ENCODE measurements around the gene TLE2. TPM values are rescaled to one million over a fixed set of nuclear protein-coding genes. Genes with fewer than 3 reads are reported as not detected.

Gene TLE2
- total and polyA plus RNA-seq, 2 donors (not counting 3 experiments of a cell fraction or from before 2014, with no cell fraction given): 32.0 to 38.8 TPM

DNA sequence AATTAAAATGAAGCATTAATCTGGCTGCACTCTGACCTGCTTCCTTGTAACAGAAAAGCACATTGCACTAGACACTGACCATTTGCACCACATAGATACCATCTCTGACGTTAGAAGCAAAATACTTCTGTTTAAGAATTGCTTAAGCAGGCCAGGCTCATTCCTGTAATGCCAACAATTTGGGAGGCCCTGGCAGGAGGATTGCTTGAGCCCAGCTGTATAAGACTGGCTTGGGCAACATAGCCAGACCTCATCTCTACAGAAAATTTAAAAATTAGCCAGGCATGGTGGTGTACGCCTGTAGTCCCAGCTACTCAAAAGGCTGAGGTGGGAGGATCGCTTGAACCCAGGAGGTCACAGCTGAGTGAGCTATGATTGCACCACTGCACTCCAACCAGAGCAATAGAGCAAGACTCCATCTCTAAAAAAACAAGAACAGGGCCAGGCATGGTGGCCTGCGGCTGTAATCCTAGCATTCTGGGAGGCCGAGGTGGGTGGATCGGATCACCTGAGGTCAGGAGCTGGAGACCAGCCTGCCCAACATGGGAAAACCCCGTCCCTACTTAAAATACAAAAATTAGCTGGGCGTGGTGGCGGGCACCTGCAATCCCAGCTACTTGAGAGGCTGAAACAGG lies 58.8 kb downstream of the TLE2 start:
- Histone ChIP-seq H2AFZ (ENCODE audit: low read depth, low read length) (no peak overlapping the region), H3K9me1 (replicated peaks; ENCODE audit: control insufficient read depth, extremely low read depth, insufficient read depth, low read length) (no peaks in the 10 kb centered on the region), H3K4me1 (ENCODE audit: control insufficient read depth, extremely low read depth, insufficient read depth, low read length) (peaks cover 27% of the 10 kb centered on the region), H3K9ac (replicated peaks; ENCODE audit: extremely low read depth, insufficient read depth, low read length) (no peak overlapping the region), H4K20me1 (replicated peaks; ENCODE audit: control insufficient read depth, extremely low read depth, insufficient read depth, low read length) (no peaks in the 10 kb centered on the region), H3K27ac (ENCODE audit: insufficient read depth, low read depth, low read length) (peak overlapping the region; percentile 29), H3K36me3 (ENCODE audit: control insufficient read depth in 2 of 2, extremely low read depth in 1 of 2, insufficient read depth in 2 of 2, low read length in 2 of 2) (no peaks in the 10 kb centered on the region), H3K79me2 (ENCODE audit: control insufficient read depth, insufficient read depth, low read length) (no peaks in the 10 kb centered on the region), H3K27me3 (ENCODE audit: control insufficient read depth in 2 of 2, insufficient read depth in 2 of 2, low read length in 2 of 2) (no peaks in the 10 kb centered on the region), H3K9me3 (replicated peaks; ENCODE audit: control insufficient read depth, insufficient read depth, low read length) (no peaks in the 10 kb centered on the region), H3K4me2 (ENCODE audit: insufficient read depth, low read length) (no peak overlapping the region), H3K4me3 (replicated peaks in 1 of 3; ENCODE audit: insufficient read depth in 1 of 3, low read depth in 1 of 3, low read length in 3 of 3) (no peak overlapping the region)
- CTCF ChIA-PET: interaction anchor here (0.8 to 1.6 kb wide), 7 partner anchors 8 to 159 kb away, joined by 3 to 7 read pairs (median 4); no protein-coding TSS in a partner anchor
- FAIRE-seq (no peak), DNase-seq (ENCODE audit: low read depth, low spot score) (no peak)
- TF ChIP-seq FOS (IDR thresholded peaks at IDR 0.05; ENCODE audit: borderline replicate concordance, insufficient read depth, low read length) (no peak), MYC (IDR thresholded peaks at IDR 0.05; ENCODE audit: low read depth, low read length) (no peak), POLR2A (IDR thresholded peaks at IDR 0.05; ENCODE audit: low read depth, low read length) (no peak), GATA2 (IDR thresholded peaks at IDR 0.05; ENCODE audit: insufficient read depth, insufficient read length, low read depth, low read length) (no peak), POLR2AphosphoS5 (IDR thresholded peaks at IDR 0.05; ENCODE audit: insufficient read depth, low read depth, low read length) (no peak), EZH2 (IDR thresholded peaks at IDR 0.05; ENCODE audit: borderline replicate concordance, low read depth, low read length, severe bottlenecking) (no peak), JUN (IDR thresholded peaks at IDR 0.05; ENCODE audit: borderline replicate concordance, insufficient read depth, insufficient read length, low read depth) (no peak)
- TF ChIP-seq, protein P1, sequence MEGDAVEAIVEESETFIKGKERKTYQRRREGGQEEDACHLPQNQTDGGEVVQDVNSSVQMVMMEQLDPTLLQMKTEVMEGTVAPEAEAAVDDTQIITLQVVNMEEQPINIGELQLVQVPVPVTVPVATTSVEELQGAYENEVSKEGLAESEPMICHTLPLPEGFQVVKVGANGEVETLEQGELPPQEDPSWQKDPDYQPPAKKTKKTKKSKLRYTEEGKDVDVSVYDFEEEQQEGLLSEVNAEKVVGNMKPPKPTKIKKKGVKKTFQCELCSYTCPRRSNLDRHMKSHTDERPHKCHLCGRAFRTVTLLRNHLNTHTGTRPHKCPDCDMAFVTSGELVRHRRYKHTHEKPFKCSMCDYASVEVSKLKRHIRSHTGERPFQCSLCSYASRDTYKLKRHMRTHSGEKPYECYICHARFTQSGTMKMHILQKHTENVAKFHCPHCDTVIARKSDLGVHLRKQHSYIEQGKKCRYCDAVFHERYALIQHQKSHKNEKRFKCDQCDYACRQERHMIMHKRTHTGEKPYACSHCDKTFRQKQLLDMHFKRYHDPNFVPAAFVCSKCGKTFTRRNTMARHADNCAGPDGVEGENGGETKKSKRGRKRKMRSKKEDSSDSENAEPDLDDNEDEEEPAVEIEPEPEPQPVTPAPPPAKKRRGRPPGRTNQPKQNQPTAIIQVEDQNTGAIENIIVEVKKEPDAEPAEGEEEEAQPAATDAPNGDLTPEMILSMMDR (IDR thresholded peaks at IDR 0.05; ENCODE audit: extremely low read depth in 1 of 2, insufficient read depth in 1 of 2, low read depth in 1 of 2, low read length in 2 of 2): no peak
- TF ChIP-seq, protein P2, sequence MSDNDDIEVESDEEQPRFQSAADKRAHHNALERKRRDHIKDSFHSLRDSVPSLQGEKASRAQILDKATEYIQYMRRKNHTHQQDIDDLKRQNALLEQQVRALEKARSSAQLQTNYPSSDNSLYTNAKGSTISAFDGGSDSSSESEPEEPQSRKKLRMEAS (IDR thresholded peaks at IDR 0.05; ENCODE audit: insufficient read depth, insufficient read length): no peak
- dilution Hi-C loops (cut with MboI; ENCODE audit: extremely low pct_ligation_motif_present, low sequenced_read_pairs) (no loop called here), intact Hi-C loops (cut with micrococcal nuclease) (no loop called here)
- POLR2A ChIA-PET: interaction anchor here (0.7 to 1.2 kb wide), 3 partner anchors 12 to 66 kb away, joined by 3 to 6 read pairs (median 4); no protein-coding TSS in a partner anchor
- no TSS peak for BruUV-seq (replicated peaks)

Data from endothelial cell of umbilical vein (primary cell).